Activated CD8-positive, alpha-beta T cell treated with anti-CD3 and anti-CD28 coated beads, Interleukin-2, amount 10 ng/mL, durations not matched to agents 7 days and 5 days (primary cell): Measurements from ENCODE around the gene SYCE1L. TPM values are rescaled to one million over a fixed set of nuclear protein-coding genes. Genes with fewer than 3 reads are reported as not detected.
"Not testable (repeated sequence)": the region's sequence is repeated elsewhere in the genome, so short reads cannot be mapped to it uniquely, and the experiment has no call there.

Experiments
- ATAC-seq: fragments of 150-1000 bp; cut with Tn5 transposase; one replicate; pipeline ENCODE4 v1.10.0; 2021; ENCODE audit warnings: moderate library complexity
- CTCF ChIA-PET: fragments of 350-600 bp; sonication (Branson Sonifier 250); formaldehyde crosslinking; loops from one replicate; lab custom pipeline; 2021; ENCODE audit warnings: antibody characterized with exemption; lab: Charles Lee
- POLR2A ChIA-PET: fragments of 350-600 bp; sonication (Branson Sonifier 250); formaldehyde crosslinking; loops from one replicate; lab custom pipeline; 2021; ENCODE audit warnings: antibody characterized with exemption; lab: Charles Lee
- DNase-seq: peaks from one replicate; pipeline ENCODE4 v3.0.0-alpha.2; 2020
- H3K27ac Mint-ChIP-seq: one replicate; pipeline ENCODE4 v1.8.0; 2021; ENCODE audit warnings: mild to moderate bottlenecking, mixed read lengths
- H3K27me3 Mint-ChIP-seq: one replicate; pipeline ENCODE4 v1.8.0; 2021; ENCODE audit warnings: low read depth, mixed read lengths
- H3K36me3 Mint-ChIP-seq: one replicate; pipeline ENCODE4 v1.8.0; 2021; ENCODE audit warnings: low read depth, mixed read lengths
- H3K4me1 Mint-ChIP-seq: one replicate; pipeline ENCODE4 v1.8.0; 2021; ENCODE audit warnings: low read depth, mixed read lengths
- H3K4me3 Mint-ChIP-seq: one replicate; pipeline ENCODE4 v1.8.0; 2021; ENCODE audit warnings: mild to moderate bottlenecking, mixed read lengths
- H3K9me3 Mint-ChIP-seq: one replicate; pipeline ENCODE4 v1.8.0; 2022; ENCODE audit warnings: mixed read lengths; ENCODE audit not compliant: insufficient read depth
- total RNA-seq, 2 experiments: library from RNA; stranded (reverse); gene quantifications; one replicate each; pipeline ENCODE4 v1.2.3, GENCODE V29; 2021

SYCE1L gene
- total RNA-seq, 2 experiments from 2014 or later, result 5.9 to 7.1 TPM

- DNase-seq, result no peak
- POLR2A ChIA-PET, result no interaction called here
- no peak for ATAC-seq
- Mint-ChIP-seq H3K27ac (no peak overlapping the region), H3K27me3 (peaks cover 13% of the 10 kb centered on the region), H3K4me3 (no peak overlapping the region), H3K4me1 (no peaks in the 10 kb centered on the region), H3K9me3 (no peaks in the 10 kb centered on the region), H3K36me3 (no peaks in the 10 kb centered on the region)
- CTCF ChIA-PET, result no interaction called here
Observed at GRCh38 chr16:77183137-77183536, 16.1 kb upstream of the SYCE1L start.

DNA sequence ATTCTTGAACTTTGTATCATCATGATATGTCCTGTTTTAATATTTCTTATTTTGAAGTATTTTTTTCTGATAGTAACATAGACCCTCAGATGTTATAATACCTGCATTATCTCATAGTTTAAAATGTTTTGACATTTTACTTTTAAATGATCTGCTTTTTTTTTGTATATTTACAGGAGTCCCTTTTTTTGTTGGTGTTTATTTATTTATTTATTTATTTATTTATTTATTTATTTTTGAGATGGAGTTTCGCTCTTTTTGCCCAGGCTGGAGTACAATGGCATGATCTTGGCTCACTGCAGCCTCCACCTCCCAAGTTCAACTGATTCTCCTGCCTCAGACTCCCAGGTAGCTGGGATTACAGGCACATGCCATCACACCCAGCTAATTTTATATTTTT, 12.9 kb upstream of the SYCE1L start:
- DNase-seq, H3K36me3 Mint-ChIP-seq, POLR2A ChIA-PET, H3K4me1 Mint-ChIP-seq, H3K27me3 Mint-ChIP-seq, H3K4me3 Mint-ChIP-seq, ATAC-seq, H3K27ac Mint-ChIP-seq, H3K9me3 Mint-ChIP-seq: not testable (repeated sequence)
- CTCF ChIA-PET, result interaction anchor here (1.3 to 1.9 kb wide), 2 partner anchors 15 to 16 kb away, joined by 5 to 6 read pairs; no protein-coding TSS in a partner anchor

DNA sequence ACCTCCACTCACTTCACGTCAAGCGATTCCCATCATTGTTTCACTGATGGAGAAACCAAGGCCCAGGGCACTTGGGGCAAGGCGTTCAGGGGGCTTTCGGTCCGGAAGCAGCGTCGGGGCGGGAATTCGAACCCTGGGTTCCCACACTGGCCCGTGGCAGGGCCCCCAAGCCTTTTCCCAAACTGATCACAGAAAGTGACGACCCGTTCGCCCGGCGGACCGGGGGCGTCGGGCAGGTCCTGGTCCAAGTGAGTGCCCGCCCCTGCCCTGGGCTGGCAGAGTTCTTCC, 9.1 kb upstream of the SYCE1L start:
- peak overlapping the region; percentile 100 for H3K27ac Mint-ChIP-seq
- peak overlapping the region; percentile 86 for H3K4me3 Mint-ChIP-seq
- POLR2A ChIA-PET, result interaction anchor here (2.0 to 3.2 kb wide), 2 partner anchors 21 to 1543 kb away, joined by 6 to 25 read pairs; partner anchors contain the start of genes KARS1 and TERF2IP

GRCh38 chr16:77190478-77191258, 8.5 kb upstream of the SYCE1L start, which contains the start of gene MON1B:
Gene MON1B, plus strand, starts transcription at chr16:77191190. Its CDS starts 296 bp downstream, at chr16:77191486.
- H3K9me3 Mint-ChIP-seq, result no peaks in the 10 kb centered on the region
- H3K27me3 Mint-ChIP-seq, result no peaks in the 10 kb centered on the region
- ChIA-PET CTCF (interaction anchor here (1.2 to 3.5 kb wide), 2 partner anchors 9 to 19 kb away, joined by 3 to 11 read pairs; no protein-coding TSS in a partner anchor), POLR2A (interaction anchor here (0.5 to 3.2 kb wide), 7 partner anchors 15 to 1694 kb away, joined by 3 to 25 read pairs (median 5); partner anchors contain the start of genes KARS1 and TERF2IP)
- DNase-seq (peak; percentile 97), ATAC-seq (peak; percentile 98)
- H3K4me1 Mint-ChIP-seq, result peaks cover 38% of the 10 kb centered on the region
- peak within 1 kb of the TSS; percentile 100 for H3K27ac Mint-ChIP-seq
- H3K36me3 Mint-ChIP-seq, result peaks cover 35% of the 10 kb centered on the region
- peak within 1 kb of the TSS; percentile 86 for H3K4me3 Mint-ChIP-seq

More for the DNA sequence above, 9.1 kb upstream of the SYCE1L start:
- ATAC-seq (no peak), DNase-seq (no peak)
- CTCF ChIA-PET, result interaction anchor here (1.2 to 3.5 kb wide), 2 partner anchors 9 to 19 kb away, joined by 3 to 11 read pairs; no protein-coding TSS in a partner anchor
- H3K4me1 Mint-ChIP-seq, result peaks cover 37% of the 10 kb centered on the region
- peaks cover 2% of the 10 kb centered on the region for H3K27me3 Mint-ChIP-seq
- peaks cover 32% of the 10 kb centered on the region for H3K36me3 Mint-ChIP-seq
- no peaks in the 10 kb centered on the region for H3K9me3 Mint-ChIP-seq

- H3K9me3 Mint-ChIP-seq, result no peaks in the 10 kb centered on the region
- peaks cover 38% of the 10 kb centered on the region for H3K36me3 Mint-ChIP-seq
- no peaks in the 10 kb centered on the region for H3K27me3 Mint-ChIP-seq
- peaks cover 40% of the 10 kb centered on the region for H3K4me1 Mint-ChIP-seq
- no peak for ATAC-seq
- H3K4me3 Mint-ChIP-seq, result peak overlapping the region; percentile 86
- DNase-seq, result peak; percentile 54
- ChIA-PET POLR2A (interaction anchor here (1.0 to 3.2 kb wide), 6 partner anchors 15 to 1602 kb away, joined by 3 to 25 read pairs (median 5); partner anchors contain the start of genes KARS1 and TERF2IP), CTCF (interaction anchor here (3.5 kb wide), 1 partner anchor 20 kb away, joined by 11 read pairs; no protein-coding TSS in a partner anchor)
- peak overlapping the region; percentile 100 for H3K27ac Mint-ChIP-seq
Observed at GRCh38 chr16:77191259-77191969, 7.8 kb upstream of the SYCE1L start.

DNA sequence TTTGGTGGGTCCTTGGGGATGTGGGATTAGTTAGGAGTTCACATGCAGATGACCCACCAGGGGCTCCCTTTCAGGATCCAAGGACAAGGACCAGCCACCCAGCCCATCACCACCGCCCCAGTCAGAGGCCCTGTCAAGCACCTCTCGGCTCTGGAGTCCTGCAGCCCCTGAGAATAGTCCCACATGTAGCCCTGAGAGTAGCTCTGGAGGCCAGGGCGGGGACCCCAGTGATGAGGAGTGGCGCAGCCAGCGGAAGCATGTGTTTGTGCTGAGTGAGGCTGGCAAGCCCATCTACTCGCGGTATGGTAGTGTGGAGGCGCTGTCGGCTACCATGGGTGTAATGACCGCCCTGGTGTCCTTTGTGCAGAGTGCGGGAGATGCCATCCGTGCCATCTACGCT, 5.8 kb upstream of the SYCE1L start:
- ChIA-PET CTCF (no interaction called here), POLR2A (no interaction called here)
- Mint-ChIP-seq H3K27me3 (no peaks in the 10 kb centered on the region), H3K36me3 (peaks cover 50% of the 10 kb centered on the region), H3K4me3 (no peak overlapping the region), H3K27ac (no peak overlapping the region), H3K4me1 (peaks cover 40% of the 10 kb centered on the region), H3K9me3 (no peaks in the 10 kb centered on the region)
- DNase-seq (no peak), ATAC-seq (no peak)

- CTCF ChIA-PET, result no interaction called here
- DNase-seq (no peak), ATAC-seq (no peak)
- Mint-ChIP-seq H3K27me3 (no peaks in the 10 kb centered on the region), H3K9me3 (no peaks in the 10 kb centered on the region), H3K27ac (no peak overlapping the region), H3K4me1 (peaks cover 31% of the 10 kb centered on the region), H3K4me3 (no peak overlapping the region), H3K36me3 (peaks cover 59% of the 10 kb centered on the region)
- POLR2A ChIA-PET, result no interaction called here
Observed at GRCh38 chr16:77194295-77195231, 4.6 kb upstream of the SYCE1L start.

DNA sequence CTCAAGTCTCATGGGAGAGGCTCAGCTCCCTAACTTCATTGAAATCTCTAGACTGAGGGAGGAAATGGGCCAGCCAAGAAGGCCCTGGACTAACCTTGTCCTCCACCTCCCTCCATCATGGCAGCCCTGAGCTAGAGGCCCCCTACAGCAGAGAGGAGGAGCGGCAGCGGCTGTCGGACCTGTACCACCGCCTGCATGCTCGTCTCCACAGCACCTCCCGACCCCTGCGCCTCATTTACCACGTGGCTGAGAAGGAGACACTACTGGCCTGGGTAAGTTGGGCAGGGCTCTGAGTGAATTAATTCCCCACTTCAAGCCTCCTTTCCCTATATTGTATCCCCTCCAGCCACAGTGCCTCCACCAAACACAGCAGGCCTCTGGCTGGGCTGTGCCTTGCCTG, 3.8 kb upstream of the SYCE1L start:
- Mint-ChIP-seq H3K4me3 (no peak overlapping the region), H3K27me3 (no peaks in the 10 kb centered on the region), H3K36me3 (peaks cover 62% of the 10 kb centered on the region), H3K4me1 (peaks cover 31% of the 10 kb centered on the region), H3K27ac (no peak overlapping the region), H3K9me3 (no peaks in the 10 kb centered on the region)
- no peak for DNase-seq
- POLR2A ChIA-PET, result interaction anchor here (0.6 kb wide), 1 partner anchor 1707 kb away, joined by 3 read pairs; no protein-coding TSS in a partner anchor
- ATAC-seq, result no peak
- CTCF ChIA-PET, result no interaction called here

DNA sequence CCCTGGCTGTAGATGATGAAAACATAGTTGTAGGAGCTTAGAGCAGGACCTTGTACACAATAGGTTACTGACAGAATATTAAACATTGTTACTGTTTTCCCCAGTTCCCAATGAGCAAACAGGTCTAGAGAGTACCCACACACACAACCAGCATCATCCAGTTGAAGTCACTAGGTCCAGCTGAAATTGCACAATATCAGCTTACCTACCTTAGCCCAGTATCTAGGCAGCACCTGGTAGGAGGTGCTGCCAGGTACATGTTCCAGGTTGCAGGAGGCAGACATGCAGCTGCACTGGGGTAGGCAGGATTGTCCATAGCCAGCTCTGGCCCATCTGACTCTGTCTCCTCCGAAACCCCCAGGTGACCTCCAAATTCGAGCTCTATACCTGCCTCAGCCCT, 1.5 kb upstream of the SYCE1L start:
- ATAC-seq, result no peak
- ChIA-PET CTCF (no interaction called here), POLR2A (no interaction called here)
- Mint-ChIP-seq H3K4me3 (no peak overlapping the region), H3K27ac (no peak overlapping the region), H3K27me3 (no peaks in the 10 kb centered on the region), H3K9me3 (no peaks in the 10 kb centered on the region), H3K36me3 (peaks cover 53% of the 10 kb centered on the region), H3K4me1 (peaks cover 19% of the 10 kb centered on the region)
- no peak for DNase-seq

- ChIA-PET CTCF (interaction anchor here (1.4 kb wide), 1 partner anchor 16 kb away, joined by 3 read pairs; no protein-coding TSS in a partner anchor), POLR2A (interaction anchor here (1.9 kb wide), 1 partner anchor 15 kb away, joined by 5 read pairs; the partner anchor contains the start of gene MON1B)
- H3K4me3 Mint-ChIP-seq, result no peak overlapping the region
- ATAC-seq (no peak), DNase-seq (no peak)
- H3K27me3 Mint-ChIP-seq, result no peaks in the 10 kb centered on the region
- H3K36me3 Mint-ChIP-seq, result peaks cover 4% of the 10 kb centered on the region
- peaks cover 4% of the 10 kb centered on the region for H3K4me1 Mint-ChIP-seq
- no peaks in the 10 kb centered on the region for H3K9me3 Mint-ChIP-seq
- no peak overlapping the region for H3K27ac Mint-ChIP-seq
Observed at GRCh38 chr16:77206533-77206932, 7.3 kb downstream of the SYCE1L start.

- Mint-ChIP-seq H3K4me3 (no peak overlapping the region), H3K27me3 (no peaks in the 10 kb centered on the region), H3K4me1 (peaks cover 8% of the 10 kb centered on the region), H3K9me3 (no peaks in the 10 kb centered on the region), H3K36me3 (peaks cover under 1% of the 10 kb centered on the region), H3K27ac (no peak overlapping the region)
- CTCF ChIA-PET, result interaction anchor here (1.4 kb wide), 1 partner anchor 16 kb away, joined by 3 read pairs; no protein-coding TSS in a partner anchor
- no peak for ATAC-seq
- DNase-seq, result no peak
- POLR2A ChIA-PET, result interaction anchor here (1.9 kb wide), 1 partner anchor 16 kb away, joined by 5 read pairs; the partner anchor contains the start of gene MON1B
Observed at GRCh38 chr16:77207030-77207429, 7.8 kb downstream of the SYCE1L start.
